Mucosa of rectum (tissue), 2 donors: ENCODE results near the gene BRICD5.

ENCODE experiments used
- H3K27ac ChIP-seq, 2 donors: one replicate each; pipeline ENCODE4 v1.7.0; 2013; ENCODE audit warnings: inconsistent platforms in 2 of 2, low read depth in 2 of 2, low read length in 2 of 2
- H3K27me3 ChIP-seq, 2 donors: one replicate each; pipeline ENCODE4 v1.7.0; 2013; ENCODE audit warnings: low read length in 2 of 2; ENCODE audit not compliant: control insufficient read depth in 2 of 2, insufficient read depth in 2 of 2
- H3K36me3 ChIP-seq, 2 donors: one replicate each; pipeline ENCODE4 v1.7.0; 2013; ENCODE audit warnings: low read length in 2 of 2; ENCODE audit not compliant: control insufficient read depth in 2 of 2, insufficient read depth in 2 of 2
- H3K4me1 ChIP-seq, 2 donors: one replicate each; pipeline ENCODE4 v1.7.0; 2013; ENCODE audit warnings: low read length in 2 of 2, mild to moderate bottlenecking in 1 of 2; ENCODE audit not compliant: control insufficient read depth in 2 of 2, insufficient read depth in 2 of 2
- H3K4me3 ChIP-seq, 2 donors: one replicate each; pipeline ENCODE4 v1.7.0; 2013; ENCODE audit warnings: low read length in 2 of 2
- H3K9ac ChIP-seq, 2 donors: one replicate each; pipeline ENCODE4 v1.7.0; 2013; ENCODE audit warnings: low read length in 2 of 2, low read depth in 1 of 2, mild to moderate bottlenecking in 1 of 2
- H3K9me3 ChIP-seq, 2 donors: one replicate each; pipeline ENCODE4 v1.7.0; 2013; ENCODE audit warnings: low read length in 2 of 2; ENCODE audit not compliant: control insufficient read depth in 2 of 2
- donor health status: healthy.
- donor health status: Normal muscosa, but diverticular disease.

The BRICD5 gene

DNA sequence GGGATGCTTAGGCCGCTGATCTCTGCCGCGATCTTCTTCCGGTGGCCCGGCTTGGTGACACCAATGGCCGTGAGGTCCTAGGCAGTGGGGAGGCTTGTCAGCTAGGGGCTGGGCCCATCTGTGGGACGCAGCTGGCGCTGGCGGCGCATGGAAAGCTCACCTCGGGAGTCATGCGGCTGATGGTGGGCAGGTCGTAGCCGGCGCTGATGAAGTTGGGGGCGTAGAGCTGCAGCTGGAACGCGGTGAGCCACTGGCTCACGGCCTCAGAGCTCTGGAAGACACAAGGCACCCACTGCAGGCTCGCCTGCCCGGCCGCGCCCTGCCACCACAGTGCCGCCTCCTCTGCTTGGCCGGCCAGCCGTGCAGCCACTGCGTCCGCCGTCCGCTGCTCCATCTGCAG is 27.0 kb downstream of the BRICD5 start:
- Histone ChIP-seq H3K4me3 (no peak overlapping the region), H3K27ac (no peak overlapping the region)

DNA sequence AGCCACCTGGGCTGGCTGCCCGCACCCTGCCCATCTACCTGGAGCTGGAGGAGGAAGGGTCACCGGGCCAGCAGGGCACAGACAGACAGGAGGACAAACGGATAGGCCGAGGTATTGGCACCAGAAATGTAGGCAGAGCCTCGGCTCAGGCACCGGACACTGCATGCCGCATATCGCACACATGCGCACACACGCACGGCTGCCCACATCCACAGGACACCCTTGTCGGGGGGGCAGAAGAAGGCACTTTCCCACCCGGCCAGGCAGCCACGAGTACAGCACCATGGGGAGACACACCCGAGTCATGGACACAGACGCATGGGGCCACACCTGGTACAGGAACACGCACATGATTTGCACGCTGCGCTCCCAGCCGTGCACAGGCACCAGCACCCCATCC is 28.7 kb downstream of the BRICD5 start:
- Histone ChIP-seq H3K9ac (no peak overlapping the region), H3K27me3 (peaks cover 0 to 8% of the 10 kb centered on the region in 2 donors), H3K36me3 (peaks cover 0 to 1% of the 10 kb centered on the region in 2 donors), H3K27ac (no peak overlapping the region), H3K4me1 (no peaks in the 10 kb centered on the region), H3K9me3 (no peaks in the 10 kb centered on the region), H3K4me3 (no peak overlapping the region)

More for the DNA sequence above, 27.0 kb downstream of the BRICD5 start:
- Histone ChIP-seq H3K4me1 (no peaks in the 10 kb centered on the region), H3K9ac (no peak overlapping the region), H3K36me3 (no peaks in the 10 kb centered on the region), H3K9me3 (no peaks in the 10 kb centered on the region), H3K27me3 (peaks cover 2 to 8% of the 10 kb centered on the region in 2 donors)

DNA sequence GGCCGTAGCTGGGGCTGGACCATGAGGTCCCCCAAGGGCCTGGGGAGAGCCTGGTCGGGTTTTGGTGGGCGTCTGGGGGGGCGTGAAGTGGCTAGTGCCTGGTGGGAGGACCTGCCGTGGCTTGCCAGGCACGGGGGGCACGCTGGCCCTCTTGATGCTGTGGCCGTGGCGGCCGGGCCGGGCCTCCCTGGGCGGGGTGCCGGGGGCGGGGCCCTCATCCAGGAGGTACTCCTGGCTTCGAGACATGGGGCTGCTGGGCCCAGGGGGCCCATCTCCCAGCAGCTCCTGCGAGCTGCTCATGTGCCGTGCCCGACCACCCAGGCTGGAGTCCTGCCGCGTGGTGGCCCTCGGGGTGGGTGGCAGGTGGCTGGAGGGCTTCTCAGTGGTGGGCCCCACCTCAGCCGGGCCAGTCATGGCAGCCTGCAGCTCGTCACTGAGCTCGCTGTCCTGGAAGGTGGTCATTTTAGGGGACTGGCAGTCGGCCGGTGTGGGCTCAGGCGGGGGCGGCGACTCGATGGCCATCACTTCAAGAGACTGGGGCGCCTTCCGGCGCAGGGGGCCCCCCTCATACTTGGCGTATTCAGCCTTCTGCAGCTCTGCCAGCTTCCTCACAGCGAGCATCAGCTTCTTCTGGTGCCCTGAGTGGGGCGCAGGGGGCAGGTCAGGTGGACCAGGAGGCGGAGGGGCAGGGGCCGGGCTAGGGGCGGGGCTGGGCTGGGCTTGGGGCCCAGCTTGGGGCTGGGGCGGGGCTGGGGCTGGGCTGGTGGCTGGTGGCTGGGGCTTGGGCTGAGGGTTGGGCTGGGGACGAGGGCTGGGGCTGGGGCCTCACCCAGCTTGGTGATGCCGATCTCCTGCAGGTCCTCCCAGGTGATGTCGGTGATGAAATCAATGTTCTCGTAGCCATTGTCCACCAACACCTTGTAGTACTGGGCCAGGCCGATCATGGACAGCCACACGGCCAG is 29.4 kb downstream of the BRICD5 start:
- Histone ChIP-seq H3K9ac (no peak overlapping the region), H3K4me3 (no peak overlapping the region), H3K4me1 (no peaks in the 10 kb centered on the region), H3K9me3 (no peaks in the 10 kb centered on the region), H3K27me3 (peaks cover 0 to 8% of the 10 kb centered on the region in 2 donors), H3K36me3 (peaks cover 3 to 5% of the 10 kb centered on the region in 2 donors), H3K27ac (no peak overlapping the region)

DNA sequence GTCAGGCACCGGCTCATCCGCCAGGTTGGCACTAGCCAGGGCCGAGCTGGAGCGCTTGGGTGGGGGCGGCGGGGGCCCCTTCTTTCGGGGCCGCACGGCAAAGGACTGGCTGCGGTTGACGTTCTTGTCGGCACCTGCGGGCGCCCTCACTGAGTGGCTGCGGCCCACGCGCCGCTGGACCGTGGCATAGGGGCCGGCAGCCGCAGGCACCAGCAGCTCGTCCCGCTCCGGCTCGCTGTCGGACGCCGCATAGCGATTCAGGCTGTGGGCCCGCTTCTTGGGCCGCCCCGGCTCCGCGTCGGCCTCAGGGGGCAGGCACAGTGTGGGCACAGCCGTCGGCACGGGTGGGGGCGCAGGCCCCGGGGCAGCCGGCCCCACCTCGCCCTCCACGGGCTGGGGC is 30.2 kb downstream of the BRICD5 start:
- Histone ChIP-seq H3K27me3 (peaks cover 0 to 7% of the 10 kb centered on the region in 2 donors), H3K9ac (no peak overlapping the region), H3K4me1 (no peaks in the 10 kb centered on the region), H3K27ac (no peak overlapping the region), H3K36me3 (peaks cover 10 to 12% of the 10 kb centered on the region in 2 donors), H3K9me3 (no peaks in the 10 kb centered on the region), H3K4me3 (no peak overlapping the region)

DNA sequence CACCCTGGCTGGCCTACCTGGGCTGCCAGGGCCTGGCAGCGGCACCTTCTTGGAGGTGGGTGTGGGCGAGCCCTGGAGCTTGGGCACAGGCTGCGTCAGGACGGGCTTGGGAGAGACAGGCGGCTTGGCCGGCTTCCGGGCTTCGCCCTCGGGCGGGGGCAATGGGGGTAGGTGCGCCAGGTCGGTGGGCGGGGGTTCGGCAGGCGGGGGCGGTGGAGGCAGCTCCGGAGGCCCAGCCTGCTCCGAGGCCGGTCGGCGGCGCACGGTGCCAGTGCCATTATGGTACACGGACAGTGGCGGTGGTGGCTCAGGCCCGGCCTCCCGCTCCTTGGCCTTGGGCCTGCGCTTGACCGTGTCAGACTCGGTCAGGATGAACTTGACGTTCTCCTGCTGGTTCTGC is 31.1 kb downstream of the BRICD5 start:
- no peaks in the 10 kb centered on the region for H3K9me3 ChIP-seq
- peaks cover 0 to 2% of the 10 kb centered on the region in 2 donors for H3K27me3 ChIP-seq
- H3K36me3 ChIP-seq, result peaks cover 19% of the 10 kb centered on the region in 2 donors
- no peak overlapping the region for H3K4me3 ChIP-seq
- H3K9ac ChIP-seq, result no peak overlapping the region
- no peak overlapping the region for H3K27ac ChIP-seq
- H3K4me1 ChIP-seq, result no peaks in the 10 kb centered on the region

DNA sequence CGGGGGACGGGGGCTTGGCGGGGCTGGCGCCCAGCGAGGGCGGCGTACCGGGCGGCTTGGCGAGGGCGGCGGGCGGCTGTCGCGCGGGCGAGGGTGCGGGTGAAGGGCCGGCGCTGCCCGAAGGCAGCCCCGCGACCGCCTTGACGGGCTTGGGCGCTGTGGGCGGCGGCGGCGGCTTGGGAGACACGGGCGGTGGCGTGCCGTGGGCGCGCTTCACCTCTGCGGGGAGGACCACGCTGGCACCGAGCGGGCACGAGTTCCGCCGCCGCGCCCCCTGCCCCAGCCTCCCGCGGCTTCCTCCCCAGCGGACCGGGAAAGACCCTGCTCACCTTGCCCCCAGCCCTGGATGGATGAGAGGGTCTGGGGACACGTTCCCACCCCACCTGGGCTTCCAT is 31.6 kb downstream of the BRICD5 start:
- H3K9me3 ChIP-seq, result no peaks in the 10 kb centered on the region
- no peaks in the 10 kb centered on the region for H3K27me3 ChIP-seq
- H3K36me3 ChIP-seq, result peaks cover 23 to 24% of the 10 kb centered on the region in 2 donors
- no peak overlapping the region for H3K9ac ChIP-seq
- no peak overlapping the region for H3K4me3 ChIP-seq
- no peak overlapping the region for H3K27ac ChIP-seq
- H3K4me1 ChIP-seq, result no peaks in the 10 kb centered on the region

DNA sequence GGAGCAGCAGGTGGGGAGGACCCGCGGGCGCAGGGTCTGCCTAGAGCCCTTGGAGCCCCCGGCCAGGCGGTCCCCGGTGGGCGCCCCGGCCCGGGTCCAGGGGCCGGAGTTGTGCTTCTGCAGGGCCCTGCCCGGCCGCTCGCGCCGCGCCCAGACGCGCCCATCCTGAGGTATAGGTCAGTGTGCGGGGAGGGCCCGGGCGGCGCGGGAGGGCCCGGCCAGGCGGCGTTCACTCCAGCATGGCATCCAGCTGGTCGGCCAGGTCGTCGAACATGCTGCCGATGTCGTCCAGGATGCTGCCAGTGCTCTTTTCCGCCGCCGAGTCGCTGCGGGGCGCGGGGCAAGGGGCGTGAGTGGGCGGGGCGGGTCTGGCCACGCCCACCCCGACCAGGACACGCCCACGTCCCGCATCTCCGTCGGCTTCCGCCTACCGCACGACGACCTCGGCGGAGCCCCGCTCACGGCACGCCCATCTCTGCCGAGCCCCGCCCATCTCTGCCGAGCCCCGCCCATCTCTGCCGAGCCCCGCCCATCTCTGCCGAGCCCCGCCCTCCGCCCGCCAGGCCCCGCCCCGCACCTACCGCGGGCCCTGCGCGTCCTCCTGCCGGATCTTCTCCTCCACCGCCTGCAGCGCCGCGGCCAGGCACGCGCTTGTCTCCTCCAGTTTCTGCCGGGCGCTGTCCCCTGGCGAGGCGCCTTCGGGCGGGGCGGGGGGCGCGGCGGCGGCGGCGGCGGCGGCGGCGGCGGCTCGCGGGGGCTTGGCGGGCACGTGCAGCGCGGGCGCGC is 32.1 kb downstream of the BRICD5 start:
- H3K9me3 ChIP-seq, result no peaks in the 10 kb centered on the region
- H3K4me3 ChIP-seq, result no peak overlapping the region
- no peak overlapping the region for H3K27ac ChIP-seq
- peaks cover 27 to 28% of the 10 kb centered on the region in 2 donors for H3K36me3 ChIP-seq
- H3K27me3 ChIP-seq, result no peaks in the 10 kb centered on the region
- no peak overlapping the region for H3K9ac ChIP-seq
- H3K4me1 ChIP-seq, result no peaks in the 10 kb centered on the region

DNA sequence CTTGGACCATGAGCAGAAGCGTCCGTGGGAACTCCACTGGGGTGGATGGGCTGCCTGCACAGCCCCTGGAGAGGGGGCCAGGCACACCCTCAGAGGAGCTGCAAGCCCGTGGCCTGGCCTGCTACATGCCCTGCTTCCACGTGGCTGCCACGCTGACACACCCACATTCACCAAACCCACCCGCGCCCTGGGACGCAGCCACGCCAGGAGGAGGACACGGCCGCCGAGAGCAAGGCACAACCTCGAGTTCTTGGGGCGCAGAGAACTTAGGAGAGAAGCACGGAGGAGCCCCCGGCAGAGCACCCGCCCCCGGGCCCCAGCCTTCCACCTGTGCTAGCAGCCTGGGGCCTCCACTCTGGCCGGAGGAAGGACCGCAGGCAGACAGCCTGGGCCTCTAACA is 33.1 kb downstream of the BRICD5 start:
- H3K4me3 ChIP-seq, result no peak overlapping the region
- H3K27me3 ChIP-seq, result no peaks in the 10 kb centered on the region
- H3K4me1 ChIP-seq, result no peaks in the 10 kb centered on the region
- H3K36me3 ChIP-seq, result peaks cover 32 to 36% of the 10 kb centered on the region in 2 donors
- H3K9me3 ChIP-seq, result no peaks in the 10 kb centered on the region
- no peak overlapping the region for H3K9ac ChIP-seq
- H3K27ac ChIP-seq, result no peak overlapping the region

DNA sequence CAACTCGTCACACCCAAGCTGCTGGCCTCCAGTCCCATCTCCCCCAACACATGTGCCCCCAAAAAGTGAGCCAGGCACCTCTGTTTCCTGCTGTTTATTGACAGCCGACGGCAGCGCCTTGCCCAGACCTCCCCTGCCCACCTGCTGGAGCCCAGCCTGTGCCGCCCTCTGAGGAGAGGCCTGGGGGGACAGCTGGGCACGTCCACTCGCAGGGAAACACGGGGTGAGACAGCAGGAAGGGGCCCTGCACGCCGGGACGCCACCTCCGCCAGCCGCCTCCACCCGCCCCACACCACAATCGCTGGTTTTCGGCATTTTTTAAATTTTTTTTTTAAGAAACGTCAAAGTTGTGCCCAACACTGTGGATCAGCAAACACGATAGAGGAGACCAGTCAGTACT is 33.6 kb downstream of the BRICD5 start:
- Histone ChIP-seq H3K4me1 (no peaks in the 10 kb centered on the region), H3K27ac (no peak overlapping the region), H3K9ac (no peak overlapping the region), H3K4me3 (no peak overlapping the region), H3K36me3 (peaks cover 34 to 38% of the 10 kb centered on the region in 2 donors), H3K9me3 (no peaks in the 10 kb centered on the region), H3K27me3 (no peaks in the 10 kb centered on the region)

DNA sequence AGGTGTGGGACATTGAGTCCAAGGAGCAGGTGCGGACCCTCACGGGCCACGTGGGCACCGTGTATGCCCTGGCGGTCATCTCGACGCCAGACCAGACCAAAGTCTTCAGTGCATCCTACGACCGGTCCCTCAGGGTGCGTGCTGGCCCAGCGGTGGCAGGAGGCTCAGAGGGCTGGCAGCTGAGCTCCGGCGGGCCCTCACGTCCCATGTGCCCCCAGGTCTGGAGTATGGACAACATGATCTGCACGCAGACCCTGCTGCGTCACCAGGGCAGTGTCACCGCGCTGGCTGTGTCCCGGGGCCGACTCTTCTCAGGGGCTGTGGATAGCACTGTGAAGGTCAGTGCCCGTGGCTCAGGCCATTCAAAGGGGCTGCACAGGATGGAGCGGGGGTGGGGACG is 34.6 kb downstream of the BRICD5 start:
- no peaks in the 10 kb centered on the region for H3K4me1 ChIP-seq
- no peaks in the 10 kb centered on the region for H3K27me3 ChIP-seq
- H3K9ac ChIP-seq, result no peak overlapping the region
- H3K27ac ChIP-seq, result no peak overlapping the region
- no peak overlapping the region for H3K4me3 ChIP-seq
- H3K36me3 ChIP-seq, result peaks cover 37 to 48% of the 10 kb centered on the region in 2 donors
- no peaks in the 10 kb centered on the region for H3K9me3 ChIP-seq
